Right cardiac atrium (tissue), 5 donors: Measurements from ENCODE around the gene FHAD1. TPM values are rescaled to one million over a fixed set of nuclear protein-coding genes. Genes with fewer than 3 reads are reported as not detected.
"Not testable (repeated sequence)": the region's sequence is repeated elsewhere in the genome, so short reads cannot be mapped to it uniquely, and the experiment has no call there.

ENCODE experiments used
- ATAC-seq, 2 donors: fragments of 200-7000 bp; cut with Tn5 transposase; one replicate each; pipeline versions ENCODE4 v1.8.0 to v1.9.1; 2020; ENCODE audit warnings: moderate library complexity in 2 of 2, mild to moderate bottlenecking in 1 of 2
- DNase-seq, 3 donors: peaks; one replicate each; pipeline ENCODE4 v3.0.0-alpha.2; 2020
- H3K27ac ChIP-seq: one replicate; pipeline ENCODE4 v1.5.1; 2013; ENCODE audit warnings: mild to moderate bottlenecking, low read length, control low read depth, moderate library complexity
- H3K27me3 ChIP-seq: one replicate; pipeline ENCODE4 v1.6.1; 2013; ENCODE audit not compliant: control insufficient read depth, insufficient read depth
- H3K4me1 ChIP-seq: one replicate; pipeline ENCODE4 v1.6.1; 2013; ENCODE audit warnings: low read length; ENCODE audit not compliant: control insufficient read depth, insufficient read depth
- H3K4me3 ChIP-seq: one replicate; pipeline ENCODE4 v1.5.1; 2013; ENCODE audit warnings: low read length, control low read depth
- H3K9me3 ChIP-seq: one replicate; pipeline ENCODE4 v1.6.1; 2013; ENCODE audit warnings: low read length; ENCODE audit not compliant: control insufficient read depth
- WGBS: extraction: QIAGEN DNeasy Blood & Tissue Kit; methylation state at CpG from one replicate; pipeline ENCODE4 v1.1.7; 2013; 5-methylcytosine and 5-hydroxymethylcytosine counted together
- intact Hi-C, 4 donors: fragments of 100-400 bp; cut with DNase I; formaldehyde crosslinking; loops; one replicate each; pipeline versions ENCODE4 v1.11.0 to v1.14.0; 2022 to 2023
- polyA plus RNA-seq: library from polyadenylated mRNA; stranded (reverse); fragments of 200-250 nt; gene quantifications from one replicate; pipeline ENCODE4 v1.2.3, GENCODE V29; 2013
- total RNA-seq, 4 donors: library from RNA; stranded (reverse); fragmentation: NEBNext Ultra II Directional; extraction: Animal tissue kit (Norgen Biotek cat#: 25700); gene quantifications; one replicate each; pipeline ENCODE4 v1.2.1, GENCODE V29; 2021
- donor health status: healthy with polysubstance abuse.
- donor health status: DM: no; HTN: yes; CAD: no.
- donor health status: DM: no; HTN: no; CAD: no.
- donor health status: DM: no; HTN: yes; CAD: no; lungs with severe emphysema.
- donor health status: DM: yes; HTN: yes; CAD: no.

Gene FHAD1
- total and polyA plus RNA-seq, 5 donors = 0.06 to 1.0 (median 0.17) TPM; not detected in 1

DNA sequence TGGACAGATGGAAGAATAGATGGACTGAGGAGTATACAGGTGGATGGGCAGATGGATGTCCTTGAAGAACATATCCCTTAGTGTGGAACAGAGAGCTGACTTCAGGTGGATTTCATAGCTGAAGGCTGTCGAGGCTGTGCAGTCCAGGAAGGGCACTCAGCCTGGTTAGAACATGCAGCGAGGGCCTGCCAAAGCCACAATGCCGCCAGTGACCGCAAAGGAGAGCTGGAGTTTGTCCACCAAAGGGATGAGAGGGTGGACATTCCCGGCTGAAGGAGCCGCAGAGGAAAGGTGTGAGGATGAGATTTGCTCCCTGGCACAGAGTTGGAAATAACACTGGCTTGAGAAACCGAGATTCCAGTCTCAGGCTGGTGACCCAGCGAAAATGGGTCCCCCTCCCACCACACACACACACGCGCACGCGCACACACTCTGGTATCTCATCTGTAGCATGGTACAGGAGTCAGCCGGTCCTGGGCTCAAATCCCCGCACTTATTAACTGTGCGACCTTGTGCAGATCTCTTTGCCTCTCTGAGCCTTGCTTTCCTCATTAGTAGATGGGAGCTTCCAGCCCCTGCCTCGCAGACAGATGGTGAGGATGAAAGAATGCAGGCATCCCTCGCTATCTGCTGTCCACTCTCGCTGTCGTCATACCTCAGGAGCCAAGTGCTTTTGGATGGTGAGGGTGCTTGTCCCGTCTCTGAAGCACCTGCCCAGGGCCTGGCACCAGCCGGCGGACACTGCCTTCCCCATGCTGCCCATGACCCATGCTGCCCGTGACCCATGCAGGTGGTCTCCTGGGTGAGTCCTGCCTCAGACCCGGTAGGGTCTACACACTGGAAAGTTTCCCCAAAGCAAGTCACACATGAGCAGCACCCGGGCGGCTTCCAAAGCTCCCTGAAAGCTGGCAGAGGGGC lies 135.8 kb downstream of the FHAD1 start:
- Histone ChIP-seq H3K4me1 (no peaks in the 10 kb centered on the region), H3K27me3 (no peaks in the 10 kb centered on the region), H3K27ac (no peak overlapping the region), H3K4me3 (no peak overlapping the region), H3K9me3 (no peaks in the 10 kb centered on the region)
- 67% methylated on average over 26 of the region's 26 CpGs for WGBS
- ATAC-seq (peak in 1 of 2 donors; percentile 17), DNase-seq (no peak)
- intact Hi-C loops = no loop called here

DNA sequence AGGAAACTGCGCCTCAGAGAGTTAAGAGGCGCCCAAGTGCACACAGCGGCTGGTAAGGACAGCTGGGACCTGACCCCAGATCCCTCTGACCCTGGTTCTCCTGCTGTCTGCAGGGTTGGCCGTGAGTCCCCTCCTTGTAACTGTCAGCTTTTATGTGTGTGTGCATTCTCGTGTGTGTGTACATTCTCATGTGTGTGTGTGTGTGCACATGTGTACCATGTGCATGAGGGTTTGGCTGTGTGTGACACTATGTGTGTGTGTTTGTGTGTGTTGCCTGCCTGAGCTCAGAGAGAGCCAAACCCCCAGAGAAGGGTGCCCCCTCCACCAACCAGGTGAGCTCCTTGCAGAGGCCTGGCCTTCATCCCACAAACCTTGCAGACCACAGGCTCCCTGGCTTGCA lies 136.8 kb downstream of the FHAD1 start:
- Histone ChIP-seq H3K27ac (no peak overlapping the region), H3K4me1 (no peaks in the 10 kb centered on the region), H3K4me3 (no peak overlapping the region), H3K9me3 (no peaks in the 10 kb centered on the region), H3K27me3 (no peaks in the 10 kb centered on the region)
- no peak for DNase-seq
- WGBS = 97% methylated on average over 5 of the region's 5 CpGs
- intact Hi-C loops = no loop called here
- ATAC-seq = no peak

DNA sequence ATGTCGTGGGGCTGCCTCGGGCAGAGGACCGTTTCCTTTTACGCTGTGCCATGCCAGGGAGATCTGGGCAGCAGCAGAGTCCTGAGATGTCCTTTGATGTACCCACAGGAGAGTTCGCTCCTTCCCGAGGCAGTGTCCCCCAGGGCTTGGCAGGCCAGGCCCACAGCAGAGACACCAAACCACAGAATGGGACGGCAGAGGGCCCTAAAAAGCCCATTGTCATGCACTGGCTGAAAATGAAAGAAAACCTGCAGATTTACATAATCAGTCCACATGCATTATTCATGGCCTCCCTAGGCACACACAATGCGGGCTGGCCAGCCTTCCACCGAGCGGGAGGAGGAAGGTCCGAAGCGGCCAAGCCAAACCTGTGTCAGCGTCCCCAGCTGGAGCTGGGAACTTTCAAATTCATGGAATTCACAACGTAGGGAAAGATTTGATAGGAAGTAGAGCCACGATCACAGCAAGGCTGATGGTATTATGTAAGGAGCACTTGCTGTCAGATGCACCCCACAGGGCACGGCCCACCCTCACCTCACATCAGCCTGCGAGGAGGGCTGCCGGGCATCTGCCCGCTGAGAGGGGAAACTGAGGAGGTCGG lies 137.4 kb downstream of the FHAD1 start:
- Histone ChIP-seq H3K9me3 (no peaks in the 10 kb centered on the region), H3K27me3 (no peaks in the 10 kb centered on the region), H3K4me1 (no peaks in the 10 kb centered on the region), H3K27ac (no peak overlapping the region), H3K4me3 (no peak overlapping the region)
- ATAC-seq = peak; percentile 30 to 76
- intact Hi-C loops = no loop called here
- DNase-seq = no peak
- WGBS = 59% methylated on average over 20 of the region's 20 CpGs

DNA sequence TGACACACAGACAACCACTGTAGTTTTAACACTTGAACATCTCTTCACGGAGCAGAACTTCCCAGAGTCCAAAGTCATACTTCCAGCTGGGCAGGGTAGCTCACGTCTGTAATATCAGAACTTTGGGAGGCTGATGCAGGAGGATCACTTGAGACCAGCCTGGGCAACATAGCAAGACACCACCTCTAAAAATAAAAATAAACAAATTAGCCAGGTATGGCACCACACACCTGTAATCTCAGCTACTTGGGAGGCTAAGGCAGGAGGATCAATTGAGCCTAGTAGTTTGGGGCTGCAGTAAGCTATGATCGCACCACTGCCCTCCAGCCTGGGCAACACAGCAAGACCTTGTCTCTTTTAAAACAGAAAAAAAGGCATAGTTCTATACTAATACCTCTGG lies 138.4 kb downstream of the FHAD1 start:
- Histone ChIP-seq H3K27me3 (no peaks in the 10 kb centered on the region), H3K27ac (no peak overlapping the region), H3K9me3 (no peaks in the 10 kb centered on the region), H3K4me1 (no peaks in the 10 kb centered on the region), H3K4me3 (no peak overlapping the region)
- no peak for ATAC-seq
- no peak for DNase-seq
- 90% methylated on average over 3 of the region's 3 CpGs for WGBS
- intact Hi-C loops = no loop called here

DNA sequence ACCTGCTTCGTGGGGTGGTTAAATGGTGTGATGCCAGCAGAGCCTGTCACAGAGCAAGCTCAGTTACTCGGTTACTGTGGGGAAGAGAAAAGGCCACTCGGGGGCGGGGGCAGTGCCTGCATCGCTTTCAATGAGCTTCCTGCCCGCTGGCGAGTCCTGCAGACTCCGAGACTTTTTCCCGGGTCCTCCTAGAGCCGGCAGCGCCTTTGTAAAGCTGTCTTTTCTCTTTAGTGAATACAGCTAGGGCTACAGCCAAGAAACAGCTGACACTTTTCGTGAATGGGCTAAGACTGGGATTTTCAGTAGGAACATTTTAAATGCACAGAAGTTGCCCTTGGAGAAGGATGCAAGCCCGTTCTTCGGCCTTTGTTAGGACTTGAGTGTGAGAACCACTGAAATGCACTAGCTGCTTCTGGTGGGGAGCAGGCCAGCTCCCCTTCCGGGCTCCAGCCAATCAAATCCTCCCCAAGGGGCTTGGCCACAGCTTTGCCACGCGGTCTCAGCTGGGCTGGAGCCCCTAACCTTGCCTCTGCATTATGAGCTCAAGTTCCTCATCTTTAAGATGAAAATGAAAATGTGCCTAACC lies 139.2 kb downstream of the FHAD1 start:
- H3K4me1 ChIP-seq = no peaks in the 10 kb centered on the region
- DNase-seq (no peak), ATAC-seq (peak in 1 of 2 donors; percentile 20)
- no peaks in the 10 kb centered on the region for H3K27me3 ChIP-seq
- intact Hi-C loops = no loop called here
- H3K9me3 ChIP-seq = no peaks in the 10 kb centered on the region
- 19% methylated on average over 17 of the region's 17 CpGs for WGBS
- H3K4me3 ChIP-seq = no peak overlapping the region
- H3K27ac ChIP-seq = no peak overlapping the region

DNA sequence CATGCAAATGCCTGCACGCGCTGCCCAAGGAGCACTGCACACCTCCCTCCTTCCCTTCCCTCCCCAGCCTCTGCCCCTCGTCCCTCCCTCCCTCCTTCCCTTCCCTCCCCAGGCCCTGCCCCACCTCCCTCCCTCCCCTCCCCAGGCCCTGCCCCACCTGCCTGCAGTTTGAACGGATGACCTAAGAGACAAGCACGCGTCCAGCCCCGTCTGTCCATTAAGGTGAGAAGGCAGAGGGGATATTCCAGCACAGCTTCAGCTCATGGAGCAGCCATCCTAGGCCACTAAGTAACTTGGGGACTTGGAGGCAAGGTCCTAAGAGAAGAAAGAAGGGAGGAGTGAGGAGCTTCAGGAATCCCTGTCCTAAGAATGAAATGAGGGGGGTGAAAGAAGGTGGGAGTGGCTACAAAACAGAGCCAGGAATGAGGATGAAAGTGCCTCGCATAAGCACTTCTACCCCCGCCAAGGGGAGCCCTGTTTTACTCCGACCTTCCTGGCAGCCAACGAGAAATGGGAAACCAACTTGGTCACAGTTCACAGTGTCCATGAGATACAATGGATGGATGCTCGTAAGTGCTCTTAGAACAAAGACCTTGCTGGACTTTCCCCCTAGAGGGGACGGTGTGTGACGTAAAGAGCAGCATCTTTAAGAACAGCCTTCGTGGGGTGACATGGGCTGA lies 141.3 kb downstream of the FHAD1 start:
- Histone ChIP-seq H3K4me1 (no peaks in the 10 kb centered on the region), H3K4me3 (no peak overlapping the region), H3K9me3 (no peaks in the 10 kb centered on the region), H3K27me3 (no peaks in the 10 kb centered on the region), H3K27ac (no peak overlapping the region)
- no peak for DNase-seq
- intact Hi-C loops = no loop called here
- WGBS = 68% methylated on average over 15 of the region's 15 CpGs
- ATAC-seq = no peak

- H3K4me3 ChIP-seq, H3K4me1 ChIP-seq, ATAC-seq, DNase-seq, H3K27me3 ChIP-seq, H3K27ac ChIP-seq, H3K9me3 ChIP-seq, intact Hi-C loops: not testable (repeated sequence)
- WGBS = 94% methylated on average over 8 of the region's 8 CpGs
These were observed 142.8 kb downstream of the FHAD1 start for GRCh38 chr1:15389828-15390227.

DNA sequence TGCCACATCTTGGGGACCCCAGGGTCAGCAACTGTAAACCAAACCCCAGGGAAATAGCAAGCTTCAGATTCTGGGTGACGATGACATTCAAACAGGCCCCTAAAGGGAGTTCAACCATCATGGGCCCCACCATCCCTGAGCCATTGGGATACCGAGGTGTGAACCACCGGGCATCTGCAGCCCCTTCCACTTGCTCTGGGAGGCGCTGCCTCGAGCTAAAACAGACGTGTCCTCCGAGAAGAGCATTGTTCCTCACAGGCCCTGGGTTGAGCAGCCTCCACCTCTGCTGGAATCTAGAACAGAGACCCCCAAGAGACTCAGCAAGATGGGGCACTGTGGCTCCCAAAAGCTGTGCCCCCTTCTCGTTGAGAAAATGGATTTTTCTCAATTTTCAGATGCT lies 143.6 kb downstream of the FHAD1 start:
- ATAC-seq (no peak), DNase-seq (no peak)
- Histone ChIP-seq H3K9me3 (no peaks in the 10 kb centered on the region), H3K4me3 (no peak overlapping the region), H3K4me1 (no peaks in the 10 kb centered on the region), H3K27ac (no peak overlapping the region), H3K27me3 (no peaks in the 10 kb centered on the region)
- 93% methylated on average over 8 of the region's 8 CpGs for WGBS
- intact Hi-C loops = no loop called here

- WGBS = 77% methylated on average over 4 of the region's 4 CpGs
- no peaks in the 10 kb centered on the region for H3K9me3 ChIP-seq
- H3K4me1 ChIP-seq = no peaks in the 10 kb centered on the region
- no peaks in the 10 kb centered on the region for H3K27me3 ChIP-seq
- no peak overlapping the region for H3K27ac ChIP-seq
- no peak overlapping the region for H3K4me3 ChIP-seq
- no peak for ATAC-seq
- DNase-seq = no peak
- intact Hi-C loops = no loop called here
These were observed 144.3 kb downstream of the FHAD1 start for GRCh38 chr1:15391366-15391765.

GRCh38 chr1:15393475-15394257 lies 146.6 kb downstream of the FHAD1 start:
- Histone ChIP-seq H3K27me3 (no peaks in the 10 kb centered on the region), H3K9me3 (no peaks in the 10 kb centered on the region), H3K4me1 (no peaks in the 10 kb centered on the region), H3K27ac (no peak overlapping the region), H3K4me3 (no peak overlapping the region)
- ATAC-seq = no peak
- WGBS = 73% methylated on average over 9 of the region's 9 CpGs
- intact Hi-C loops = no loop called here
- DNase-seq = no peak
